HepG2 (cell line): ENCODE results near the gene PLK5. TPM values are rescaled to one million over a fixed set of nuclear protein-coding genes. Genes with fewer than 3 reads are reported as not detected.

ENCODE experiments used
- EED ChIP-seq: sonication (generic); formaldehyde crosslinking; IDR thresholded peaks from 2 replicates; pipeline ENCODE4 v1.5.0; 2020; ENCODE audit warnings: mild to moderate bottlenecking, missing genetic modification reagents
- MED13 ChIP-seq: sonication (generic); formaldehyde crosslinking; IDR thresholded peaks from 2 replicates; pipeline ENCODE4 v1.5.0; 2020; ENCODE audit warnings: missing genetic modification reagents
- MLLT10 ChIP-seq: sonication (generic); formaldehyde crosslinking; IDR thresholded peaks from 2 replicates; pipeline ENCODE4 v1.4.0; 2020; ENCODE audit warnings: missing genetic modification reagents
- NFATC3 ChIP-seq: sonication (generic); formaldehyde crosslinking; IDR thresholded peaks from 2 replicates; pipeline ENCODE4 v1.5.1; 2020; ENCODE audit warnings: mild to moderate bottlenecking, missing genetic modification reagents
- POLR2G ChIP-seq: fragments of 200-400 bp; formaldehyde crosslinking; IDR thresholded peaks from 2 replicates; pipeline ENCODE4 v1.6.1; 2018; ENCODE audit warnings: mild to moderate bottlenecking, low read depth, low read length, moderate library complexity
- RBFOX2 ChIP-seq: fragments of 200-400 bp; formaldehyde crosslinking; IDR thresholded peaks from 2 replicates; pipeline ENCODE4 v1.6.1; 2017; ENCODE audit warnings: low read depth, mild to moderate bottlenecking, low read length
- SOX13 ChIP-seq, 3 experiments: fragments of 450-650 bp in 1 of 3; sonication (generic) in 1 of 3; formaldehyde crosslinking in 1 of 3; IDR thresholded peaks in 2 of 3; conservative IDR thresholded peaks in 1 of 3; 2 replicates each; pipeline versions ENCODE4 v1.5.0 to v1.6.1; 2016 to 2020; ENCODE audit warnings: antibody characterized with exemption in 1 of 3, mild to moderate bottlenecking in 1 of 3, missing compliant biosample characterization in 1 of 3, missing genetic modification reagents in 1 of 3, moderate library complexity in 1 of 3
- TAF1 ChIP-seq: sonication (generic); formaldehyde crosslinking; IDR thresholded peaks from 2 replicates; pipeline ENCODE4 v1.4.0; 2020; ENCODE audit warnings: missing genetic modification reagents
- THAP8 ChIP-seq: sonication (generic); formaldehyde crosslinking; IDR thresholded peaks from 2 replicates; pipeline ENCODE4 v1.5.1; 2020; ENCODE audit warnings: missing genetic modification reagents, mild to moderate bottlenecking, borderline replicate concordance
- ZBTB40 ChIP-seq, 2 experiments: fragments of 450-650 bp in 1 of 2; sonication (generic) in 1 of 2; formaldehyde crosslinking in 1 of 2; IDR thresholded peaks; 2 replicates each; pipeline versions ENCODE4 v1.6.1 to v1.8.0; 2016 to 2022; ENCODE audit warnings: antibody characterized with exemption in 1 of 2, mild to moderate bottlenecking in 1 of 2, missing genetic modification reagents in 1 of 2
- ZFY ChIP-seq: sonication (generic); formaldehyde crosslinking; IDR thresholded peaks from 2 replicates; pipeline ENCODE4 v1.4.0; 2020; ENCODE audit warnings: missing genetic modification reagents
- ZNF235 ChIP-seq: sonication (generic); formaldehyde crosslinking; IDR thresholded peaks from 2 replicates; pipeline ENCODE4 v1.8.1; 2023; ENCODE audit warnings: mild to moderate bottlenecking, missing genetic modification reagents, borderline replicate concordance
- ZNF687 ChIP-seq: sonication (generic); formaldehyde crosslinking; IDR thresholded peaks from 2 replicates; pipeline ENCODE4 v1.5.1; 2020; ENCODE audit warnings: mild to moderate bottlenecking, missing genetic modification reagents, moderate library complexity
- polyA plus RNA-seq, 8 experiments: library from polyadenylated mRNA; depleted of rRNA in 3 of 8; stranded (reverse) in 7 of 8; unstranded in 1 of 8; fragments of >200 nt; fragmentation: Illumina TruSeq in 4 of 8; extraction: Trizol in 4 of 8; gene quantifications; 2 replicates each; pipeline versions ENCODE4 v1.2.1 to v1.2.3, GENCODE V29; 2011 to 2016; ENCODE audit warnings: low read depth in 4 of 8, missing spikeins in 1 of 8, mixed read lengths in 1 of 8; ENCODE audit not compliant: insufficient read depth in 1 of 8
- total RNA-seq, 5 experiments: library from RNA; depleted of rRNA; stranded (reverse); fragments of >200 nt; fragmentation: Illumina TruSeq; extraction: Trizol; gene quantifications; 2 replicates each; pipeline ENCODE4 v1.2.3, GENCODE V29; 2016; ENCODE audit warnings: low read depth in 1 of 5

Gene PLK5
- total and polyA plus RNA-seq, 2 of the 13 experiments (the other 11 are each of a cell fraction or from before 2014, with no cell fraction given) = not detected

- TF ChIP-seq ZFY = peak; percentile 86
- no peak for TF ChIP-seq MLLT10
- peak; percentile 22; the same call in 1 of the 2 replicates for TF ChIP-seq MED13 (CRISPR knock-in tag)
- TF ChIP-seq ZNF687 (CRISPR knock-in tag) = peak; percentile 69; the same call in 1 of the 2 replicates
- 0 out of 2 replicates have a peak, but pooled peaks have one; percentile 14 for TF ChIP-seq THAP8 (CRISPR knock-in tag)
- no peak for TF ChIP-seq SOX13 (IDR thresholded peaks at IDR 0.05)
- TF ChIP-seq SOX13 (CRISPR knock-in tag; conservative IDR thresholded peaks at IDR 0.05 in 1 of 2, IDR thresholded peaks at IDR 0.05 in 1 of 2) = no peak
- peak; percentile 42; the same call in 1 of the 2 replicates for TF ChIP-seq ZNF235 (CRISPR knock-in tag)
- TF ChIP-seq NFATC3 (CRISPR knock-in tag) = 0 out of 2 replicates have a peak, but pooled peaks have one; percentile 16
- no peak for TF ChIP-seq ZBTB40 (IDR thresholded peaks at IDR 0.05)
- 0 out of 2 replicates have a peak, but pooled peaks have one; percentile 20 for TF ChIP-seq ZBTB40 (CRISPR knock-in tag; IDR thresholded peaks at IDR 0.05)
- TF ChIP-seq TAF1 (CRISPR knock-in tag) = peak; percentile 51; the same call in 1 of the 2 replicates
- peak; percentile 78 for TF ChIP-seq RBFOX2
- TF ChIP-seq POLR2G = peak; percentile 63
- TF ChIP-seq EED (CRISPR knock-in tag) = 0 out of 2 replicates have a peak, but pooled peaks have one; percentile 11
Observed at GRCh38 chr19:1489463-1490310, 34.2 kb upstream of the PLK5 start (continued).
